Activated naive CD4-positive, alpha-beta T cell treated with anti-CD3 and anti-CD28 coated beads, Interleukin-2, amount 50 U/mL, for 16 hours (primary cell): ENCODE measurements around the gene P2RY1.
"Not testable (repeated sequence)": the region's sequence is repeated elsewhere in the genome, so short reads cannot be mapped to it uniquely, and the experiment has no call there.

Experiments
- DNase-seq: peaks from one replicate; pipeline ENCODE4 v3.0.0-alpha.2; 2020

Gene P2RY1

GRCh38 chr3:152841131-152841530, 6.2 kb downstream of the P2RY1 start:
- no peak for DNase-seq

- no peak for DNase-seq
Measured at GRCh38 chr3:152842413-152842812, 7.5 kb downstream of the P2RY1 start.

GRCh38 chr3:152843955-152844354, 9.0 kb downstream of the P2RY1 start:
- DNase-seq: no peak

- DNase-seq: not testable (repeated sequence)
Measured at GRCh38 chr3:152846572-152847202, 11.8 kb downstream of the P2RY1 start.

GRCh38 chr3:152847599-152847998, 12.7 kb downstream of the P2RY1 start:
- not testable (repeated sequence) for DNase-seq

- no peak for DNase-seq
Measured at GRCh38 chr3:152849996-152850578, 15.2 kb downstream of the P2RY1 start.

- no peak for DNase-seq
Measured at GRCh38 chr3:152853196-152853595, 18.3 kb downstream of the P2RY1 start.

- no peak for DNase-seq
Measured at GRCh38 chr3:152857082-152857481, 22.2 kb downstream of the P2RY1 start.

- DNase-seq: no peak
Measured at GRCh38 chr3:152858170-152858800, 23.4 kb downstream of the P2RY1 start.

- DNase-seq: no peak
Measured at GRCh38 chr3:152860736-152861135, 25.8 kb downstream of the P2RY1 start.

GRCh38 chr3:152865668-152866245, 30.8 kb downstream of the P2RY1 start:
- no peak for DNase-seq

- no peak for DNase-seq
Measured at GRCh38 chr3:152870027-152870426, 35.1 kb downstream of the P2RY1 start.

- DNase-seq: not testable (repeated sequence)
Measured at GRCh38 chr3:152873314-152873713, 38.4 kb downstream of the P2RY1 start.

- no peak for DNase-seq
Measured at GRCh38 chr3:152874896-152875749, 40.2 kb downstream of the P2RY1 start.

GRCh38 chr3:152879130-152879789, 44.3 kb downstream of the P2RY1 start:
- DNase-seq: no peak

GRCh38 chr3:152879790-152880174, 44.9 kb downstream of the P2RY1 start:
- DNase-seq: no peak

GRCh38 chr3:152885076-152885475, 50.1 kb downstream of the P2RY1 start:
- DNase-seq: no peak
